CD8-positive, alpha-beta memory T cell (primary cell): ENCODE results near the gene PCDHA4. TPM values are rescaled to one million over a fixed set of nuclear protein-coding genes. Genes with fewer than 3 reads are reported as not detected.
"Not testable (repeated sequence)": the region's sequence is repeated elsewhere in the genome, so short reads cannot be mapped to it uniquely, and the experiment has no call there.

ENCODE experiments used
- CTCF ChIA-PET: fragments of 350-600 bp; sonication (Branson Sonifier 250); formaldehyde crosslinking; loops from one replicate; lab custom pipeline; 2021; ENCODE audit warnings: antibody characterized with exemption; lab: Charles Lee
- POLR2A ChIA-PET: fragments of 350-600 bp; sonication (Branson Sonifier 250); formaldehyde crosslinking; loops from one replicate; lab custom pipeline; 2021; ENCODE audit warnings: antibody characterized with exemption; lab: Charles Lee
- DNase-seq, 5 donors: peaks; one replicate each; pipeline versions ENCODE4 v3.0.0 to v3.0.0-alpha.2; 2020 to 2022; ENCODE audit warnings: mixed read lengths in 1 of 5
- H3K27ac ChIP-seq: one replicate; pipeline ENCODE4 v1.7.0; 2013; ENCODE audit warnings: low read depth, mild to moderate bottlenecking, low read length, moderate library complexity
- H3K27me3 ChIP-seq: 2 replicates; pipeline ENCODE4 v1.7.0; 2013; ENCODE audit warnings: low read length, mild to moderate bottlenecking; ENCODE audit not compliant: insufficient read depth, poor library complexity, severe bottlenecking
- H3K36me3 ChIP-seq: 2 replicates; pipeline ENCODE4 v1.7.0; 2013; ENCODE audit warnings: mild to moderate bottlenecking, low read length, moderate library complexity; ENCODE audit not compliant: insufficient read depth
- H3K4me1 ChIP-seq: 2 replicates; pipeline ENCODE4 v1.7.0; 2013; ENCODE audit warnings: mild to moderate bottlenecking, low read length, moderate library complexity; ENCODE audit not compliant: insufficient read depth
- H3K4me3 ChIP-seq: 2 replicates; pipeline ENCODE4 v1.7.0; 2013; ENCODE audit warnings: mild to moderate bottlenecking, low read length
- H3K9me3 ChIP-seq: 2 replicates; pipeline ENCODE4 v1.7.0; 2013; ENCODE audit warnings: mild to moderate bottlenecking, low read length
- H3K27ac Mint-ChIP-seq, 8 donors: one replicate each; pipeline ENCODE4 v1.8.0; 2020 to 2021; ENCODE audit warnings: mixed read lengths in 8 of 8, mild to moderate bottlenecking in 6 of 8, inconsistent platforms in 3 of 8, moderate library complexity in 3 of 8
- H3K27me3 Mint-ChIP-seq, 2 donors: one replicate each; pipeline ENCODE4 v1.8.0; 2020 to 2021; ENCODE audit warnings: mixed read lengths in 2 of 2, mild to moderate bottlenecking in 1 of 2, moderate library complexity in 1 of 2
- H3K36me3 Mint-ChIP-seq, 3 donors: one replicate each; pipeline ENCODE4 v1.8.0; 2020 to 2021; ENCODE audit warnings: mixed read lengths in 3 of 3, inconsistent platforms in 1 of 3, mild to moderate bottlenecking in 1 of 3
- H3K4me1 Mint-ChIP-seq, 3 donors: one replicate each; pipeline ENCODE4 v1.8.0; 2020 to 2021; ENCODE audit warnings: mixed read lengths in 3 of 3, inconsistent platforms in 1 of 3, mild to moderate bottlenecking in 1 of 3
- H3K4me3 Mint-ChIP-seq, 7 donors: one replicate each; pipeline ENCODE4 v1.8.0; 2020 to 2021; ENCODE audit warnings: mixed read lengths in 7 of 7, mild to moderate bottlenecking in 6 of 7, moderate library complexity in 4 of 7, inconsistent platforms in 2 of 7
- H3K9me3 Mint-ChIP-seq, 5 donors: one replicate each; pipeline ENCODE4 v1.8.0; 2020 to 2022; ENCODE audit warnings: mixed read lengths in 5 of 5, mild to moderate bottlenecking in 3 of 5, moderate library complexity in 2 of 5, inconsistent platforms in 1 of 5
- polyA plus RNA-seq: library from polyadenylated mRNA; unstranded; fragments of 300-500 nt; fragmentation: Illumina TruSeq; gene quantifications from one replicate; pipeline ENCODE4 v1.2.3, GENCODE V29; 2021
- total RNA-seq, 2 experiments: library from RNA; stranded (reverse); gene quantifications; one replicate each; pipeline ENCODE4 v1.2.3, GENCODE V29; 2021

PCDHA4 gene
- total and polyA plus RNA-seq, 3 experiments from 2014 or later, result not detected

GRCh38 chr5:140840978-140841962 lies 34.4 kb downstream of the PCDHA4 start, which contains the start of gene PCDHA8:
PCDHA8 (plus strand) TSS chr5:140841187; CDS start chr5:140841322, 135 bp downstream.
- Mint-ChIP-seq H3K9me3 (peaks cover 15 to 31% (median 20%) of the 10 kb centered on the region in 5 donors), H3K4me1 (no peaks in the 10 kb centered on the region), H3K36me3 (no peaks in the 10 kb centered on the region), H3K27me3 (peaks cover 12 to 14% of the 10 kb centered on the region in 2 donors), H3K27ac (no peak within 1 kb of the TSS), H3K4me3 (peak within 1 kb of the TSS in 1 of 7 donors; percentile 9)
- no peak within 1 kb of the TSS for H3K27ac ChIP-seq
- H3K4me1 ChIP-seq, result no peaks in the 10 kb centered on the region
- POLR2A ChIA-PET, result no interaction called here
- no peaks in the 10 kb centered on the region for H3K36me3 ChIP-seq
- H3K4me3 ChIP-seq, result no peak within 1 kb of the TSS
- CTCF ChIA-PET, result no interaction called here
- H3K9me3 ChIP-seq, result no peaks in the 10 kb centered on the region
- no peak for DNase-seq
- no peaks in the 10 kb centered on the region for H3K27me3 ChIP-seq

GRCh38 chr5:140842798-140843733 lies 36.2 kb downstream of the PCDHA4 start:
- Mint-ChIP-seq H3K27ac (no peak overlapping the region), H3K27me3 (peaks cover 9 to 31% of the 10 kb centered on the region in 2 donors), H3K36me3 (no peaks in the 10 kb centered on the region), H3K9me3 (peaks cover 21 to 33% (median 28%) of the 10 kb centered on the region in 5 donors), H3K4me1 (no peaks in the 10 kb centered on the region), H3K4me3 (no peak overlapping the region)
- POLR2A ChIA-PET, result no interaction called here
- H3K27me3 ChIP-seq, result no peaks in the 10 kb centered on the region
- no peaks in the 10 kb centered on the region for H3K4me1 ChIP-seq
- no peaks in the 10 kb centered on the region for H3K9me3 ChIP-seq
- no peak overlapping the region for H3K4me3 ChIP-seq
- CTCF ChIA-PET, result no interaction called here
- no peak overlapping the region for H3K27ac ChIP-seq
- H3K36me3 ChIP-seq, result no peaks in the 10 kb centered on the region
- DNase-seq, result no peak

DNA sequence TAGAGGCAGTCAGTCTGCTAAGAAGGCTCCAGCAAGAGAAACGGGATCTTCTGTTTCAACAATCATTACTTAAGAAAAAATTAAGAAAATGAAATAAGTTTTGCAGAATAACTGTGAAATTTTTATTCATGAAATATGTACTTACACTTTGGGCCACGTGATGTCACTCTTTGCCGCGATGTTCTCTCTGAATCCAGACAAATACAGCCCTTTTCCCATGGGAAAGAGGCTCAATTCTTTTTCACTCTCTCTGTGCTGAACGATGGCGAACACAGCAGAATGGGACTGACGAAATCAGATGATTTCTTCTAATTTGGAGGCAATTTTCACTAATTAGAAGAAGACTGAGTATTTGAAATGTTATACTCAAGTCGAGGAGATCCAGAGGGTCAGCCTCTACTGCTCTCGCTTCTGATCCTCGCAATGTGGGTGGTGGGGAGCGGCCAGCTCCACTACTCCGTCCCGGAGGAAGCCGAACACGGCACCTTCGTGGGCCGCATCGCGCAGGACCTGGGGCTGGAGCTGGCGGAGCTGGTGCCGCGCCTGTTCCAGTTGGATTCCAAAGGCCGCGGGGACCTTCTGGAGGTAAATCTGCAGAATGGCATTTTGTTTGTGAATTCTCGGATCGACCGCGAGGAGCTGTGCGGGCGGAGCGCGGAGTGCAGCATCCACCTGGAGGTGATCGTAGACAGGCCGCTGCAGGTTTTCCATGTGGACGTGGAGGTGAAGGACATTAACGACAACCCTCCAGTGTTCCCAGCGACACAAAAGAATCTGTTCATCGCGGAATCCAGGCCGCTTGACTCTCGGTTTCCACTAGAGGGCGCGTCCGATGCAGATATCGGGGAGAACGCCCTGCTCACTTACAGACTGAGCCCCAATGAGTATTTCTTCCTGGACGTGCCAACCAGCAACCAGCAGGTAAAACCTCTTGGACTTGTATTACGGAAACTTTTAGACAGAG lies 41.6 kb downstream of the PCDHA4 start, which contains the start of gene PCDHA9:
Gene PCDHA9, plus strand, starts transcription at position 244 of the 964 bp plus-strand sequence. Its CDS starts 114 bp downstream, at position 358.
- H3K27ac ChIP-seq, POLR2A ChIA-PET, H3K9me3 ChIP-seq, H3K4me3 ChIP-seq, H3K4me1 Mint-ChIP-seq, DNase-seq, H3K27me3 ChIP-seq, H3K4me1 ChIP-seq, H3K36me3 Mint-ChIP-seq, H3K36me3 ChIP-seq, CTCF ChIA-PET, H3K27ac Mint-ChIP-seq, H3K4me3 Mint-ChIP-seq: not testable (repeated sequence)
- peaks cover 9 to 19% (median 12%) of the 10 kb centered on the region in 5 donors for H3K9me3 Mint-ChIP-seq
- peaks cover 3 to 32% of the 10 kb centered on the region in 2 donors for H3K27me3 Mint-ChIP-seq

DNA sequence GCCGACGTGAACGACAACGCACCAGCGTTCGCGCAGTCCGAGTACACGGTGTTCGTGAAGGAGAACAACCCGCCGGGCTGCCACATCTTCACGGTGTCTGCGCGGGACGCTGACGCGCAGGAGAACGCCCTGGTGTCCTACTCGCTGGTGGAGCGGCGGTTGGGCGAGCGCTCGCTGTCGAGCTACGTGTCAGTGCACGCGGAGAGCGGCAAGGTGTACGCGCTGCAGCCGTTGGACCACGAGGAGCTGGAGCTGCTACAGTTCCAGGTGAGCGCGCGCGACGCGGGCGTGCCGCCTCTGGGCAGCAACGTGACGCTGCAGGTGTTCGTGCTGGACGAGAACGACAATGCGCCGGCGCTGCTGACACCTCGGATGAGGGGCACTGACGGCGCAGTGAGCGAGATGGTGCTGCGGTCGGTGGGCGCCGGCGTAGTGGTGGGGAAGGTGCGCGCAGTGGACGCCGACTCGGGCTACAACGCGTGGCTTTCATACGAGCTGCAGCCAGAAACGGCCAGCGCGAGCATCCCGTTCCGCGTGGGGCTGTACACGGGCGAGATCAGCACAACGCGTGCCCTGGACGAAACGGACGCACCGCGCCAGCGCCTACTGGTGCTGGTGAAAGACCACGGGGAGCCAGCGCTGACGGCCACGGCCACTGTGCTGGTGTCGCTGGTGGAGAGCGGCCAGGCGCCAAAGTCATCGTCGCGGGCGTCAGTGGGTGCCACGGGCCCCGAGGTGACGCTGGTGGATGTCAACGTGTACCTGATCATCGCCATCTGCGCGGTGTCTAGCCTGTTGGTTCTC lies 43.2 kb downstream of the PCDHA4 start:
- H3K36me3 Mint-ChIP-seq, CTCF ChIA-PET, H3K27ac Mint-ChIP-seq: not testable (repeated sequence)

GRCh38 chr5:140855772-140856674 lies 49.2 kb downstream of the PCDHA4 start, which contains the start of gene PCDHA10:
PCDHA10 (plus strand) TSS chr5:140855897; CDS start chr5:140856049, 152 bp downstream.
- no peak within 1 kb of the TSS for H3K4me3 Mint-ChIP-seq
- no peak within 1 kb of the TSS for H3K27ac Mint-ChIP-seq
- CTCF ChIA-PET, result no interaction called here

More for the DNA sequence above, 43.2 kb downstream of the PCDHA4 start:
- POLR2A ChIA-PET, H3K4me3 ChIP-seq, H3K36me3 ChIP-seq, H3K27ac ChIP-seq, DNase-seq, H3K9me3 ChIP-seq, H3K27me3 ChIP-seq, H3K4me1 Mint-ChIP-seq, H3K4me3 Mint-ChIP-seq, H3K4me1 ChIP-seq: not testable (repeated sequence)
- peaks cover 3 to 38% of the 10 kb centered on the region in 2 donors for H3K27me3 Mint-ChIP-seq
- peaks cover 5 to 14% (median 10%) of the 10 kb centered on the region in 5 donors for H3K9me3 Mint-ChIP-seq

DNA sequence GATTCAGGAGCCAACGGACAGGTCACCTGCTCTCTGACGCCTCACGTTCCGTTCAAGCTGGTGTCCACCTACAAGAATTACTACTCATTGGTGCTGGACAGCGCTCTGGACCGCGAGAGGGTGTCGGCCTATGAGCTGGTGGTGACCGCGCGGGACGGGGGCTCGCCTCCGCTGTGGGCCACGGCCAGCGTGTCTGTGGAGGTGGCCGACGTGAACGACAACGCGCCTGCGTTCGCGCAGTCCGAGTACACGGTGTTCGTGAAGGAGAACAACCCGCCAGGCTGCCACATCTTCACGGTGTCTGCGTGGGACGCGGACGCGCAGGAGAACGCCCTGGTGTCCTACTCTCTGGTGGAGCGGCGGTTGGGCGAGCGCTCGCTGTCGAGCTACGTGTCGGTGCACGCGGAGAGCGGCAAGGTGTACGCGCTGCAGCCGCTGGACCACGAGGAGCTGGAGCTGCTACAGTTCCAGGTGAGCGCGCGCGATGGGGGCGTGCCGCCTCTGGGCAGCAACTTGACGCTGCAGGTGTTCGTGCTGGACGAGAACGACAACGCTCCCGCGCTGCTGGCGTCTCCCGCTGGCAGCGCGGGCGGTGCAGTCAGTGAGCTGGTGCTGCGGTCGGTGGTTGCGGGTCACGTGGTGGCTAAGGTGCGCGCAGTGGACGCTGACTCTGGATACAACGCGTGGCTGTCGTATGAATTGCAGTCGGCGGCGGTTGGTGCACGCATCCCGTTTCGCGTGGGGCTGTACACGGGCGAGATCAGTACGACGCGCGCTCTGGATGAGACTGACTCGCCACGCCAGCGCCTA lies 50.5 kb downstream of the PCDHA4 start:
- no peaks in the 10 kb centered on the region for H3K4me1 ChIP-seq
- Mint-ChIP-seq H3K27ac (no peak overlapping the region), H3K4me3 (no peak overlapping the region), H3K27me3 (peaks cover 12 to 42% of the 10 kb centered on the region in 2 donors), H3K36me3 (no peaks in the 10 kb centered on the region), H3K9me3 (peaks cover 6 to 19% (median 15%) of the 10 kb centered on the region in 5 donors), H3K4me1 (no peaks in the 10 kb centered on the region)
- ChIA-PET POLR2A (no interaction called here), CTCF (no interaction called here)
- no peaks in the 10 kb centered on the region for H3K27me3 ChIP-seq
- DNase-seq, result no peak
- H3K4me3 ChIP-seq, result no peak overlapping the region
- H3K27ac ChIP-seq, result no peak overlapping the region
- no peaks in the 10 kb centered on the region for H3K9me3 ChIP-seq
- H3K36me3 ChIP-seq, result no peaks in the 10 kb centered on the region

More at GRCh38 chr5:140855772-140856674, 49.2 kb downstream of the PCDHA4 start, which contains the start of gene PCDHA10:
- H3K27me3 ChIP-seq, result no peaks in the 10 kb centered on the region
- no peak within 1 kb of the TSS for H3K27ac ChIP-seq
- H3K9me3 ChIP-seq, result no peaks in the 10 kb centered on the region
- no peak within 1 kb of the TSS for H3K4me3 ChIP-seq
- POLR2A ChIA-PET, result no interaction called here
- H3K4me1 Mint-ChIP-seq, result no peaks in the 10 kb centered on the region
- H3K9me3 Mint-ChIP-seq, result peaks cover 6 to 14% (median 9%) of the 10 kb centered on the region in 5 donors
- no peaks in the 10 kb centered on the region for H3K36me3 ChIP-seq
- no peak for DNase-seq
- H3K27me3 Mint-ChIP-seq, result peaks cover 5 to 35% of the 10 kb centered on the region in 2 donors
- no peaks in the 10 kb centered on the region for H3K4me1 ChIP-seq
- H3K36me3 Mint-ChIP-seq, result no peaks in the 10 kb centered on the region
